Liver (tissue), 9 donors: Measurements from ENCODE around the gene CABP4. TPM values are rescaled to one million over a fixed set of nuclear protein-coding genes. Genes with fewer than 3 reads are reported as not detected.

Experiments used
- DNase-seq: peaks from one replicate; pipeline ENCODE4 v3.0.0-alpha.2; 2017; ENCODE audit warnings: low spot score
- H3K27ac ChIP-seq, 2 donors: one replicate each; pipeline ENCODE4 v1.7.0; 2013; ENCODE audit warnings: inconsistent platforms in 2 of 2, low read length in 2 of 2, control low read depth in 1 of 2, low read depth in 1 of 2, mild to moderate bottlenecking in 1 of 2
- H3K27me3 ChIP-seq, 4 donors: one replicate each; pipeline versions ENCODE4 v1.6.1 to v1.7.0; 2013; ENCODE audit warnings: low read length in 3 of 4, inconsistent platforms in 1 of 4, mild to moderate bottlenecking in 1 of 4, moderate library complexity in 1 of 4; ENCODE audit not compliant: control insufficient read depth in 4 of 4, insufficient read depth in 4 of 4
- H3K36me3 ChIP-seq, 4 donors: one replicate each; pipeline versions ENCODE4 v1.6.1 to v1.7.0; 2013; ENCODE audit warnings: low read length in 3 of 4, mild to moderate bottlenecking in 3 of 4, low read depth in 1 of 4, moderate library complexity in 1 of 4; ENCODE audit not compliant: control insufficient read depth in 4 of 4, insufficient read depth in 3 of 4
- H3K4me1 ChIP-seq, 4 donors: one replicate each; pipeline versions ENCODE4 v1.6.1 to v1.7.0; 2013; ENCODE audit warnings: low read length in 3 of 4, mild to moderate bottlenecking in 3 of 4, moderate library complexity in 1 of 4; ENCODE audit not compliant: control insufficient read depth in 4 of 4, insufficient read depth in 4 of 4
- H3K4me3 ChIP-seq, 3 donors: one replicate each; pipeline versions ENCODE4 v1.6.1 to v1.7.0; 2013; ENCODE audit warnings: low read length in 3 of 3, control low read depth in 1 of 3, low read depth in 1 of 3, mild to moderate bottlenecking in 1 of 3
- H3K9ac ChIP-seq, 2 donors: one replicate each; pipeline ENCODE4 v1.7.0; 2013; ENCODE audit warnings: low read length in 2 of 2, mild to moderate bottlenecking in 2 of 2, moderate library complexity in 2 of 2, control low read depth in 1 of 2, low read depth in 1 of 2
- H3K9me3 ChIP-seq, 4 donors: one replicate each; pipeline versions ENCODE4 v1.6.1 to v1.7.0; 2013; ENCODE audit warnings: low read length in 3 of 4; ENCODE audit not compliant: control insufficient read depth in 4 of 4
- EGR1 ChIP-seq, 2 donors: IDR thresholded peaks; 2 replicates each; pipeline ENCODE4 v1.6.1; 2016 to 2018; ENCODE audit warnings: antibody characterized with exemption in 2 of 2, low read depth in 2 of 2
- FOXA1 ChIP-seq: IDR thresholded peaks from 2 replicates; pipeline ENCODE4 v1.6.1; 2016; ENCODE audit warnings: antibody characterized with exemption
- FOXA2 ChIP-seq: IDR thresholded peaks from 2 replicates; pipeline ENCODE4 v1.6.1; 2016; ENCODE audit warnings: antibody characterized with exemption
- GABPA ChIP-seq, 2 donors: IDR thresholded peaks in 1 of 2; conservative IDR thresholded peaks in 1 of 2; 2 replicates each; pipeline ENCODE4 v1.6.1; 2016; ENCODE audit warnings: antibody characterized with exemption in 2 of 2, mild to moderate bottlenecking in 1 of 2, moderate library complexity in 1 of 2
- HNF4A ChIP-seq, 2 donors: conservative IDR thresholded peaks; 2 replicates each; pipeline ENCODE4 v1.6.1; 2016; ENCODE audit warnings: antibody characterized with exemption in 2 of 2, mild to moderate bottlenecking in 2 of 2
- HNF4G ChIP-seq: IDR thresholded peaks from 2 replicates; pipeline ENCODE4 v1.6.1; 2016; ENCODE audit warnings: antibody characterized with exemption
- JUND ChIP-seq, 2 donors: IDR thresholded peaks; 2 replicates each; pipeline ENCODE4 v1.6.1; 2016; ENCODE audit warnings: antibody characterized with exemption in 2 of 2
- NR2F2 ChIP-seq: IDR thresholded peaks from 2 replicates; pipeline ENCODE4 v1.6.1; 2016; ENCODE audit warnings: antibody characterized with exemption
- RAD21 ChIP-seq, 2 donors: IDR thresholded peaks; 2 replicates each; pipeline ENCODE4 v1.6.1; 2016; ENCODE audit warnings: antibody characterized with exemption in 2 of 2, mild to moderate bottlenecking in 2 of 2
- RXRA ChIP-seq, 2 donors: IDR thresholded peaks; 2 replicates each; pipeline ENCODE4 v1.6.1; 2017 to 2018; ENCODE audit warnings: antibody characterized with exemption in 2 of 2, mild to moderate bottlenecking in 1 of 2
- SP1 ChIP-seq: IDR thresholded peaks from 2 replicates; pipeline ENCODE4 v1.6.1; 2018; ENCODE audit warnings: antibody characterized with exemption, mild to moderate bottlenecking
- TAF1 ChIP-seq: conservative IDR thresholded peaks from 2 replicates; pipeline ENCODE4 v1.6.1; 2016; ENCODE audit warnings: antibody characterized with exemption, mild to moderate bottlenecking
- YY1 ChIP-seq: IDR thresholded peaks from 2 replicates; pipeline ENCODE4 v1.6.1; 2016; ENCODE audit warnings: antibody characterized with exemption, mild to moderate bottlenecking
- WGBS: extraction: QIAGEN DNeasy Blood & Tissue Kit; methylation state at CpG from one replicate; pipeline ENCODE4 v1.1.7; 2013; 5-methylcytosine and 5-hydroxymethylcytosine counted together
- polyA plus RNA-seq, 2 donors: library from polyadenylated mRNA; stranded (reverse) in 1 of 2; unstranded in 1 of 2; fragments of 200-250 nt in 1 of 2; fragments of >200 nt in 1 of 2; fragmentation: Nextera tagmentation in 1 of 2; extraction: Ambion mirVana in 1 of 2; gene quantifications; one replicate each; pipeline versions ENCODE4 v1.2.1 to v1.2.3, GENCODE V29; 2013 to 2015
- total RNA-seq, 2 donors: library from RNA; depleted of rRNA; stranded (reverse); fragments of >200 nt; gene quantifications; one replicate each; pipeline ENCODE4 v1.2.3, GENCODE V29; 2014
- TF ChIP-seq, protein P1 (sequence below): IDR thresholded peaks from 2 replicates; pipeline ENCODE4 v1.6.1; 2016; ENCODE audit warnings: antibody characterized with exemption
- TF ChIP-seq, protein P2 (sequence below): IDR thresholded peaks from 2 replicates; pipeline ENCODE4 v1.6.1; 2016; ENCODE audit warnings: antibody characterized with exemption, mild to moderate bottlenecking
- TF ChIP-seq, protein P3 (sequence below): IDR thresholded peaks from 2 replicates; pipeline ENCODE4 v1.6.1; 2016; ENCODE audit warnings: antibody characterized with exemption
- TF ChIP-seq, protein P4 (sequence below): IDR thresholded peaks from 2 replicates; pipeline ENCODE4 v1.6.1; 2016; ENCODE audit warnings: antibody characterized with exemption
- TF ChIP-seq, protein P5 (sequence below): fragments of 150-350 bp; IDR thresholded peaks from 2 replicates; pipeline ENCODE4 v1.5.1; 2017; ENCODE audit warnings: improper control_type of control experiment, low read depth, low read length; ENCODE audit not compliant: missing input control
- donor health status: healthy.
- donor health status: healthy.
- donor health status: healthy.
- donor health status: healthy.
- donor health status: healthy.

Gene CABP4
- total and polyA plus RNA-seq, 4 donors, result 0.85 to 2.9 (median 1.6) TPM

DNA sequence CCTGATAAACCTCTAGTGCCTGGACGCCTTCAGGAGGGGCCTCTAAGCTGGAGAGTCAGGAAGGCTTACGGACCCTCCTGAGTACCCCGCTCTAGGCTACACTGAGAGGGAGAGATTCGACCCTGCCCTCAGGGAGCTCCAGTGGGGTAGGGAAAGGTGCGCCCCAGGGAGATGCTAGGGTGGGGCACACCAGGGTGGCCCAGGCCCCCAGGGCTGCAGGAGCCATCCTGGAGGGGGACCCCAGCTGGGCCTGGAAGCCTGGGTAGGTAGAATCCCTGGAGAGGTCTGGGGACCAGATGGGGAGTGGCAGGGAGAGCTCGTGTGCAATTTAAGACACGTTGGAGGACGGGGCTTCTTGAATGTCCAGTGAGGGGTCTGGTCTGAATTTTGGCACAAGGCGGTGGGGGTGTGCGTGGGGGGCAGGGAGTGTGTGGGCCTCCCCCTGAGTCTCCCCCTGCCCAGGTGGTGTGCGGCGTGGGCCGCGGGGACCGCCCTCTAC lies 35.0 kb upstream of the CABP4 start:
- H3K36me3 ChIP-seq, result no peaks in the 10 kb centered on the region
- H3K27me3 ChIP-seq, result no peaks in the 10 kb centered on the region
- no peak for DNase-seq
- H3K9ac ChIP-seq, result peak overlapping the region in 1 of 2 donors; percentile 39
- TF ChIP-seq JUND (IDR thresholded peaks at IDR 0.05), result no peak
- TF ChIP-seq, protein P1, sequence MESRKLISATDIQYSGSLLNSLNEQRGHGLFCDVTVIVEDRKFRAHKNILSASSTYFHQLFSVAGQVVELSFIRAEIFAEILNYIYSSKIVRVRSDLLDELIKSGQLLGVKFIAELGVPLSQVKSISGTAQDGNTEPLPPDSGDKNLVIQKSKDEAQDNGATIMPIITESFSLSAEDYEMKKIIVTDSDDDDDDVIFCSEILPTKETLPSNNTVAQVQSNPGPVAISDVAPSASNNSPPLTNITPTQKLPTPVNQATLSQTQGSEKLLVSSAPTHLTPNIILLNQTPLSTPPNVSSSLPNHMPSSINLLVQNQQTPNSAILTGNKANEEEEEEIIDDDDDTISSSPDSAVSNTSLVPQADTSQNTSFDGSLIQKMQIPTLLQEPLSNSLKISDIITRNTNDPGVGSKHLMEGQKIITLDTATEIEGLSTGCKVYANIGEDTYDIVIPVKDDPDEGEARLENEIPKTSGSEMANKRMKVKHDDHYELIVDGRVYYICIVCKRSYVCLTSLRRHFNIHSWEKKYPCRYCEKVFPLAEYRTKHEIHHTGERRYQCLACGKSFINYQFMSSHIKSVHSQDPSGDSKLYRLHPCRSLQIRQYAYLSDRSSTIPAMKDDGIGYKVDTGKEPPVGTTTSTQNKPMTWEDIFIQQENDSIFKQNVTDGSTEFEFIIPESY, result no peak
- no peak for TF ChIP-seq HNF4G
- no peak for TF ChIP-seq GABPA (IDR thresholded peaks at IDR 0.05 in 1 of 2, conservative IDR thresholded peaks at IDR 0.05 in 1 of 2)
- TF ChIP-seq, protein P2, sequence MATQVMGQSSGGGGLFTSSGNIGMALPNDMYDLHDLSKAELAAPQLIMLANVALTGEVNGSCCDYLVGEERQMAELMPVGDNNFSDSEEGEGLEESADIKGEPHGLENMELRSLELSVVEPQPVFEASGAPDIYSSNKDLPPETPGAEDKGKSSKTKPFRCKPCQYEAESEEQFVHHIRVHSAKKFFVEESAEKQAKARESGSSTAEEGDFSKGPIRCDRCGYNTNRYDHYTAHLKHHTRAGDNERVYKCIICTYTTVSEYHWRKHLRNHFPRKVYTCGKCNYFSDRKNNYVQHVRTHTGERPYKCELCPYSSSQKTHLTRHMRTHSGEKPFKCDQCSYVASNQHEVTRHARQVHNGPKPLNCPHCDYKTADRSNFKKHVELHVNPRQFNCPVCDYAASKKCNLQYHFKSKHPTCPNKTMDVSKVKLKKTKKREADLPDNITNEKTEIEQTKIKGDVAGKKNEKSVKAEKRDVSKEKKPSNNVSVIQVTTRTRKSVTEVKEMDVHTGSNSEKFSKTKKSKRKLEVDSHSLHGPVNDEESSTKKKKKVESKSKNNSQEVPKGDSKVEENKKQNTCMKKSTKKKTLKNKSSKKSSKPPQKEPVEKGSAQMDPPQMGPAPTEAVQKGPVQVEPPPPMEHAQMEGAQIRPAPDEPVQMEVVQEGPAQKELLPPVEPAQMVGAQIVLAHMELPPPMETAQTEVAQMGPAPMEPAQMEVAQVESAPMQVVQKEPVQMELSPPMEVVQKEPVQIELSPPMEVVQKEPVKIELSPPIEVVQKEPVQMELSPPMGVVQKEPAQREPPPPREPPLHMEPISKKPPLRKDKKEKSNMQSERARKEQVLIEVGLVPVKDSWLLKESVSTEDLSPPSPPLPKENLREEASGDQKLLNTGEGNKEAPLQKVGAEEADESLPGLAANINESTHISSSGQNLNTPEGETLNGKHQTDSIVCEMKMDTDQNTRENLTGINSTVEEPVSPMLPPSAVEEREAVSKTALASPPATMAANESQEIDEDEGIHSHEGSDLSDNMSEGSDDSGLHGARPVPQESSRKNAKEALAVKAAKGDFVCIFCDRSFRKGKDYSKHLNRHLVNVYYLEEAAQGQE, result no peak
- no peak for TF ChIP-seq RAD21 (IDR thresholded peaks at IDR 0.05)
- TF ChIP-seq, protein P3, sequence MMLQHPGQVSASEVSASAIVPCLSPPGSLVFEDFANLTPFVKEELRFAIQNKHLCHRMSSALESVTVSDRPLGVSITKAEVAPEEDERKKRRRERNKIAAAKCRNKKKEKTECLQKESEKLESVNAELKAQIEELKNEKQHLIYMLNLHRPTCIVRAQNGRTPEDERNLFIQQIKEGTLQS, result no peak
- no peak for TF ChIP-seq SP1
- TF ChIP-seq YY1, result no peak
- TF ChIP-seq HNF4A (conservative IDR thresholded peaks at IDR 0.05), result no peak
- no peak for TF ChIP-seq EGR1 (IDR thresholded peaks at IDR 0.05; ENCODE audit: low read depth in 2 of 2)
- TF ChIP-seq FOXA1, result no peak
- TF ChIP-seq NR2F2, result no peak
- no peak for TF ChIP-seq FOXA2
- TF ChIP-seq TAF1, result no peak
- TF ChIP-seq, protein P4, sequence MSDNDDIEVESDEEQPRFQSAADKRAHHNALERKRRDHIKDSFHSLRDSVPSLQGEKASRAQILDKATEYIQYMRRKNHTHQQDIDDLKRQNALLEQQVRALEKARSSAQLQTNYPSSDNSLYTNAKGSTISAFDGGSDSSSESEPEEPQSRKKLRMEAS, result no peak
- no peak for TF ChIP-seq RXRA (IDR thresholded peaks at IDR 0.05)
- TF ChIP-seq, protein P5, sequence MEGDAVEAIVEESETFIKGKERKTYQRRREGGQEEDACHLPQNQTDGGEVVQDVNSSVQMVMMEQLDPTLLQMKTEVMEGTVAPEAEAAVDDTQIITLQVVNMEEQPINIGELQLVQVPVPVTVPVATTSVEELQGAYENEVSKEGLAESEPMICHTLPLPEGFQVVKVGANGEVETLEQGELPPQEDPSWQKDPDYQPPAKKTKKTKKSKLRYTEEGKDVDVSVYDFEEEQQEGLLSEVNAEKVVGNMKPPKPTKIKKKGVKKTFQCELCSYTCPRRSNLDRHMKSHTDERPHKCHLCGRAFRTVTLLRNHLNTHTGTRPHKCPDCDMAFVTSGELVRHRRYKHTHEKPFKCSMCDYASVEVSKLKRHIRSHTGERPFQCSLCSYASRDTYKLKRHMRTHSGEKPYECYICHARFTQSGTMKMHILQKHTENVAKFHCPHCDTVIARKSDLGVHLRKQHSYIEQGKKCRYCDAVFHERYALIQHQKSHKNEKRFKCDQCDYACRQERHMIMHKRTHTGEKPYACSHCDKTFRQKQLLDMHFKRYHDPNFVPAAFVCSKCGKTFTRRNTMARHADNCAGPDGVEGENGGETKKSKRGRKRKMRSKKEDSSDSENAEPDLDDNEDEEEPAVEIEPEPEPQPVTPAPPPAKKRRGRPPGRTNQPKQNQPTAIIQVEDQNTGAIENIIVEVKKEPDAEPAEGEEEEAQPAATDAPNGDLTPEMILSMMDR, result no peak
- no peaks in the 10 kb centered on the region for H3K9me3 ChIP-seq
- H3K27ac ChIP-seq, result peak overlapping the region; percentile 92 to 94
- H3K4me1 ChIP-seq, result peaks cover 21 to 34% (median 27%) of the 10 kb centered on the region in 4 donors
- H3K4me3 ChIP-seq, result peak overlapping the region in 2 of 3 donors; percentile 58 to 76
- 38% methylated on average over 15 of the region's 15 CpGs for WGBS
